H1 (cell line): Measurements from ENCODE around the gene KCTD3.

Experiments used
- CEBPB ChIP-seq: IDR thresholded peaks from 2 replicates; pipeline ENCODE4 v1.6.1; 2012; ENCODE audit warnings: low read depth, low read length
- CREB1 ChIP-seq: IDR thresholded peaks from 2 replicates; pipeline ENCODE4 v1.6.1; 2012; ENCODE audit warnings: inconsistent platforms
- POLR2A ChIP-seq, 2 experiments: IDR thresholded peaks; 1 replicate in 1 of 2; 2 replicates in 1 of 2; pipeline ENCODE4 v1.6.1; 2011; ENCODE audit warnings: low read depth in 2 of 2, low read length in 2 of 2, mild to moderate bottlenecking in 2 of 2; ENCODE audit errors: control extremely low read depth in 1 of 2
- RNF2 ChIP-seq: fragments of 200-900, 300-1000 bp; sonication (generic); IDR thresholded peaks from 2 replicates; pipeline ENCODE4 v1.7.1; 2016; ENCODE audit warnings: borderline replicate concordance, low read depth, mild to moderate bottlenecking, antibody characterized with exemption, low read length; ENCODE audit not compliant: poor library complexity, severe bottlenecking; ENCODE audit errors: missing control alignments

- TF ChIP-seq CEBPB (no peak), RNF2 (no peak), CREB1 (no peak), POLR2A (IDR thresholded peaks at IDR 0.05; ENCODE audit: control extremely low read depth in 1 of 2, low read depth in 2 of 2, low read length in 2 of 2) (no peak)
Observed at GRCh38 chr1:215608646-215609045, 41.5 kb downstream of the KCTD3 start.
